AG04450 (cell line): Measurements from ENCODE around the gene LOXL3. TPM values are rescaled to one million over a fixed set of nuclear protein-coding genes. Genes with fewer than 3 reads are reported as not detected.

Experiments
- CTCF ChIA-PET: fragments of 300-600, 350-600 bp; formaldehyde crosslinking; extraction: SDS; loops from one replicate; lab custom pipeline; 2022; ENCODE audit warnings: antibody characterized with exemption, inconsistent platforms; lab: Charles Lee
- POLR2A ChIA-PET: fragments of 350-600 bp; formaldehyde crosslinking; extraction: SDS; loops from one replicate; lab custom pipeline; 2021; ENCODE audit warnings: antibody characterized with exemption, inconsistent platforms; lab: Yijun Ruan, JAX
- DNase-seq: peaks from one replicate; pipeline ENCODE4 v3.0.0-alpha.2; 2011; ENCODE audit warnings: low read depth, low spot score
- H3K27ac ChIP-seq: one replicate; pipeline ENCODE4 v1.5.1; 2012; ENCODE audit warnings: low read depth, low read length, control low read depth
- H3K27me3 ChIP-seq: one replicate; pipeline ENCODE4 v1.6.0; 2012; ENCODE audit warnings: low read length; ENCODE audit not compliant: control insufficient read depth, insufficient read depth
- H3K4me3 ChIP-seq: 2 replicates; pipeline ENCODE4 v1.5.1; 2011; ENCODE audit warnings: mild to moderate bottlenecking, low read depth, low read length, control low read depth
- H3K9me3 ChIP-seq: 2 replicates; pipeline ENCODE4 v1.5.1; 2012; ENCODE audit warnings: low read length; ENCODE audit not compliant: control insufficient read depth, insufficient read depth
- CTCF ChIP-seq: IDR thresholded peaks from 2 replicates; pipeline ENCODE4 v1.5.1; 2011; ENCODE audit warnings: low read depth, low read length, control low read depth, inconsistent platforms
- polyA plus RNA-seq: library from polyadenylated mRNA; depleted of rRNA; stranded (reverse); fragments of >200 nt; gene quantifications from 2 replicates; pipeline ENCODE4 v1.2.3, GENCODE V29; 2011

Gene LOXL3
- polyA plus RNA-seq, 1 experiment = 41.1 TPM

GRCh38 chr2:74524005-74524404, 29.7 kb downstream of the LOXL3 start:
- CTCF ChIA-PET = interaction anchor here (1.8 kb wide), 1 partner anchor 64 kb away, joined by 4 read pairs; no protein-coding TSS in a partner anchor
- Histone ChIP-seq H3K27me3 (peaks cover 33% of the 10 kb centered on the region), H3K27ac (no peak overlapping the region), H3K4me3 (no peak overlapping the region), H3K9me3 (peaks cover 5% of the 10 kb centered on the region; the same call in 1 of the 2 replicates)
- no peak for TF ChIP-seq CTCF
- POLR2A ChIA-PET = no interaction called here
- no peak for DNase-seq

GRCh38 chr2:74522516-74522915, 31.2 kb downstream of the LOXL3 start:
- no peak for TF ChIP-seq CTCF
- ChIA-PET CTCF (interaction anchor here (1.8 kb wide), 1 partner anchor 66 kb away, joined by 4 read pairs; no protein-coding TSS in a partner anchor), POLR2A (no interaction called here)
- no peak for DNase-seq
- peaks cover 5% of the 10 kb centered on the region; the same call in 1 of the 2 replicates for H3K9me3 ChIP-seq
- peaks cover 48% of the 10 kb centered on the region for H3K27me3 ChIP-seq
- no peak overlapping the region for H3K4me3 ChIP-seq
- H3K27ac ChIP-seq = no peak overlapping the region

- peaks cover 85% of the 10 kb centered on the region for H3K27me3 ChIP-seq
- no peak overlapping the region for H3K4me3 ChIP-seq
- H3K27ac ChIP-seq = no peak overlapping the region
- ChIA-PET CTCF (no interaction called here), POLR2A (no interaction called here)
- no peak for DNase-seq
- H3K9me3 ChIP-seq = peaks cover 18% of the 10 kb centered on the region; the same call in 1 of the 2 replicates
- TF ChIP-seq CTCF = no peak
These were observed 37.1 kb downstream of the LOXL3 start for GRCh38 chr2:74516650-74517049.

GRCh38 chr2:74515981-74516633, 37.6 kb downstream of the LOXL3 start:
- no peak for TF ChIP-seq CTCF
- H3K27me3 ChIP-seq = peaks cover 89% of the 10 kb centered on the region
- no peak overlapping the region for H3K27ac ChIP-seq
- H3K9me3 ChIP-seq = peaks cover 18% of the 10 kb centered on the region; the same call in 1 of the 2 replicates
- no peak for DNase-seq
- H3K4me3 ChIP-seq = peak overlapping the region; percentile 7; the same call in 1 of the 2 replicates
- POLR2A ChIA-PET = no interaction called here
- CTCF ChIA-PET = no interaction called here

- H3K9me3 ChIP-seq = peaks cover 18% of the 10 kb centered on the region; the same call in 1 of the 2 replicates
- POLR2A ChIA-PET = no interaction called here
- H3K27me3 ChIP-seq = peaks cover 89% of the 10 kb centered on the region
- H3K4me3 ChIP-seq = no peak overlapping the region
- CTCF ChIA-PET = no interaction called here
- H3K27ac ChIP-seq = no peak overlapping the region
- DNase-seq = no peak
- TF ChIP-seq CTCF = no peak
These were observed 38.3 kb downstream of the LOXL3 start for GRCh38 chr2:74515271-74515980.
